Astrocyte (in vitro differentiated cells and primary cell): ENCODE data around the gene DCP1B. TPM values are rescaled to one million over a fixed set of nuclear protein-coding genes. Genes with fewer than 3 reads are reported as not detected.

Source experiments
- DNase-seq: peaks from one replicate; pipeline ENCODE4 v3.0.0-alpha.2; 2010; ENCODE audit warnings: low read depth
- FAIRE-seq: peaks from 2 replicates; lab custom pipeline; 2011; peaks lifted over from hg19 to GRCh38; lab: Jason Lieb, UNC
- H2AFZ ChIP-seq: 2 replicates; pipeline ENCODE4 v1.6.0; 2012; ENCODE audit warnings: low read depth, low read length, inconsistent platforms
- H3K27ac ChIP-seq: 2 replicates; pipeline ENCODE4 v1.5.1; 2011; ENCODE audit warnings: low read depth, low read length, inconsistent platforms
- H3K27me3 ChIP-seq: 2 replicates; pipeline ENCODE4 v1.6.0; 2011; ENCODE audit warnings: low read length, inconsistent platforms; ENCODE audit not compliant: insufficient read depth
- H3K36me3 ChIP-seq: 2 replicates; pipeline ENCODE4 v1.5.1; 2011; ENCODE audit warnings: low read length, inconsistent platforms; ENCODE audit not compliant: insufficient read depth
- H3K4me1 ChIP-seq: 2 replicates; pipeline ENCODE4 v1.5.1; 2011; ENCODE audit warnings: low read length, inconsistent platforms; ENCODE audit not compliant: insufficient read depth
- H3K4me2 ChIP-seq: 2 replicates; pipeline ENCODE4 v1.6.0; 2012; ENCODE audit warnings: low read length, inconsistent platforms
- H3K4me3 ChIP-seq: 2 replicates; pipeline ENCODE4 v1.5.1; 2011; ENCODE audit warnings: low read depth, mild to moderate bottlenecking, low read length, inconsistent platforms; ENCODE audit not compliant: insufficient read depth
- H3K79me2 ChIP-seq: 2 replicates; pipeline ENCODE4 v1.6.0; 2012; ENCODE audit warnings: mild to moderate bottlenecking, low read length, inconsistent platforms; ENCODE audit not compliant: insufficient read depth
- H3K9ac ChIP-seq: 2 replicates; pipeline ENCODE4 v1.6.0; 2012; ENCODE audit warnings: mild to moderate bottlenecking, low read length, inconsistent platforms
- H3K9me3 ChIP-seq: 2 replicates; pipeline ENCODE4 v1.5.1; 2012; ENCODE audit warnings: low read depth, mild to moderate bottlenecking, low read length, inconsistent platforms; ENCODE audit not compliant: insufficient read depth
- H4K20me1 ChIP-seq: 2 replicates; pipeline ENCODE4 v1.6.0; 2012; ENCODE audit warnings: low read length, inconsistent platforms; ENCODE audit not compliant: insufficient read depth
- H3K27ac Mint-ChIP-seq: one replicate; pipeline ENCODE4 v1.8.0; 2021; ENCODE audit warnings: mild to moderate bottlenecking, mixed read lengths; ENCODE audit not compliant: unreplicated experiment
- H3K27me3 Mint-ChIP-seq: one replicate; pipeline ENCODE4 v1.8.0; 2021; ENCODE audit warnings: low read depth, mixed read lengths; ENCODE audit not compliant: unreplicated experiment
- H3K36me3 Mint-ChIP-seq: one replicate; pipeline ENCODE4 v1.8.0; 2021; ENCODE audit warnings: low read depth, mixed read lengths; ENCODE audit not compliant: unreplicated experiment
- H3K4me1 Mint-ChIP-seq: one replicate; pipeline ENCODE4 v1.8.0; 2021; ENCODE audit warnings: low read depth, mixed read lengths; ENCODE audit not compliant: unreplicated experiment
- H3K4me3 Mint-ChIP-seq: one replicate; pipeline ENCODE4 v1.8.0; 2021; ENCODE audit warnings: mild to moderate bottlenecking, moderate library complexity, mixed read lengths; ENCODE audit not compliant: unreplicated experiment
- H3K9me3 Mint-ChIP-seq: one replicate; pipeline ENCODE4 v1.8.0; 2021; ENCODE audit warnings: mild to moderate bottlenecking, mixed read lengths; ENCODE audit not compliant: unreplicated experiment
- EZH2 ChIP-seq: IDR thresholded peaks from 2 replicates; pipeline ENCODE4 v1.6.1; 2012; ENCODE audit warnings: mild to moderate bottlenecking, low read length, inconsistent platforms; ENCODE audit not compliant: insufficient read depth
- total RNA-seq: library from RNA; stranded (reverse); gene quantifications from 2 replicates; pipeline ENCODE4 v1.2.1, GENCODE V29; 2021
- TF ChIP-seq, protein P1 (sequence below): IDR thresholded peaks from 2 replicates; pipeline ENCODE4 v1.5.1; 2011; ENCODE audit warnings: low read depth, mild to moderate bottlenecking, inconsistent platforms, low read length, moderate library complexity; ENCODE audit not compliant: insufficient read depth

DCP1B gene
- total RNA-seq, 1 donor from 2014 or later, result 13.1 TPM

- no peak overlapping the region for H3K4me3 Mint-ChIP-seq
- Histone ChIP-seq H4K20me1 (peaks cover 10% of the 10 kb centered on the region), H3K4me1 (no peaks in the 10 kb centered on the region), H3K4me2 (no peak overlapping the region), H3K79me2 (peaks cover 3% of the 10 kb centered on the region), H3K36me3 (peaks cover 17% of the 10 kb centered on the region), H3K27me3 (no peaks in the 10 kb centered on the region), H3K9me3 (no peaks in the 10 kb centered on the region), H3K4me3 (no peak overlapping the region), H3K27ac (no peak overlapping the region), H2AFZ (no peak overlapping the region), H3K9ac (no peak overlapping the region)
- H3K9me3 Mint-ChIP-seq, result peaks cover 14% of the 10 kb centered on the region
- no peaks in the 10 kb centered on the region for H3K27me3 Mint-ChIP-seq
- DNase-seq (no peak), FAIRE-seq (no peak)
- TF ChIP-seq EZH2, result no peak
- TF ChIP-seq, protein P1, sequence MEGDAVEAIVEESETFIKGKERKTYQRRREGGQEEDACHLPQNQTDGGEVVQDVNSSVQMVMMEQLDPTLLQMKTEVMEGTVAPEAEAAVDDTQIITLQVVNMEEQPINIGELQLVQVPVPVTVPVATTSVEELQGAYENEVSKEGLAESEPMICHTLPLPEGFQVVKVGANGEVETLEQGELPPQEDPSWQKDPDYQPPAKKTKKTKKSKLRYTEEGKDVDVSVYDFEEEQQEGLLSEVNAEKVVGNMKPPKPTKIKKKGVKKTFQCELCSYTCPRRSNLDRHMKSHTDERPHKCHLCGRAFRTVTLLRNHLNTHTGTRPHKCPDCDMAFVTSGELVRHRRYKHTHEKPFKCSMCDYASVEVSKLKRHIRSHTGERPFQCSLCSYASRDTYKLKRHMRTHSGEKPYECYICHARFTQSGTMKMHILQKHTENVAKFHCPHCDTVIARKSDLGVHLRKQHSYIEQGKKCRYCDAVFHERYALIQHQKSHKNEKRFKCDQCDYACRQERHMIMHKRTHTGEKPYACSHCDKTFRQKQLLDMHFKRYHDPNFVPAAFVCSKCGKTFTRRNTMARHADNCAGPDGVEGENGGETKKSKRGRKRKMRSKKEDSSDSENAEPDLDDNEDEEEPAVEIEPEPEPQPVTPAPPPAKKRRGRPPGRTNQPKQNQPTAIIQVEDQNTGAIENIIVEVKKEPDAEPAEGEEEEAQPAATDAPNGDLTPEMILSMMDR, result no peak
- H3K4me1 Mint-ChIP-seq, result peaks cover 10% of the 10 kb centered on the region
- H3K36me3 Mint-ChIP-seq, result peaks cover 38% of the 10 kb centered on the region
- H3K27ac Mint-ChIP-seq, result no peak overlapping the region
These were observed 15.1 kb downstream of the DCP1B start for GRCh38 chr12:1989111-1989510.

- H3K9me3 Mint-ChIP-seq, result peaks cover 14% of the 10 kb centered on the region
- no peak overlapping the region for H3K4me3 Mint-ChIP-seq
- Histone ChIP-seq H3K4me1 (no peaks in the 10 kb centered on the region), H3K27ac (no peak overlapping the region), H3K27me3 (no peaks in the 10 kb centered on the region), H3K9ac (no peak overlapping the region), H4K20me1 (no peaks in the 10 kb centered on the region), H3K4me2 (no peak overlapping the region), H3K4me3 (no peak overlapping the region), H3K36me3 (peaks cover 4% of the 10 kb centered on the region), H3K79me2 (no peaks in the 10 kb centered on the region), H3K9me3 (no peaks in the 10 kb centered on the region), H2AFZ (no peak overlapping the region)
- H3K27ac Mint-ChIP-seq, result no peak overlapping the region
- TF ChIP-seq EZH2, result no peak
- TF ChIP-seq, protein P1, result no peak
- DNase-seq (no peak), FAIRE-seq (no peak)
- H3K36me3 Mint-ChIP-seq, result peaks cover 37% of the 10 kb centered on the region
- peaks cover 3% of the 10 kb centered on the region for H3K4me1 Mint-ChIP-seq
- no peaks in the 10 kb centered on the region for H3K27me3 Mint-ChIP-seq
These were observed 19.5 kb downstream of the DCP1B start for GRCh38 chr12:1984759-1985158.

DNA sequence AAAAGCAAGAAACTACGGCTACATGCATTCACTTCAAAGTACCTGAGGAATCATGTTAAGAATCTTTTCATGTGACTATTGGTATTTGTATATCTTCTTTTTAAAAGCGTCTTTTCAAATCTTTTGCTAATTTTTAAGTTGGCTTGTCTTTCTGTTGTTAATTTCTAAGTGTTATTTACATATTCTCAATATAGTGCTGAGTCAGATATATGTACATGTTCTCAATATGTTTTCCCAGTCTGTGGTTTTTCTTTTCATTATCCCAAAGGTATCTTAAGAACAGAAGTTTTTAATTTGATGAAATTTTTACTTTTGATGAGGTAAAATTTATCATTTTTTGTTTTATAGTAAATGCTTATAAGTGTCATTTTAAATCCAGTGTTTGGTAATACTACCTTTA is 24.0 kb downstream of the DCP1B start:
- Histone ChIP-seq H3K4me3 (no peak overlapping the region), H3K4me2 (no peak overlapping the region), H3K4me1 (no peaks in the 10 kb centered on the region), H2AFZ (no peak overlapping the region), H3K9ac (no peak overlapping the region), H3K79me2 (no peaks in the 10 kb centered on the region), H3K27me3 (no peaks in the 10 kb centered on the region), H3K27ac (no peak overlapping the region), H3K36me3 (no peaks in the 10 kb centered on the region), H4K20me1 (peaks cover 6% of the 10 kb centered on the region), H3K9me3 (no peaks in the 10 kb centered on the region)
- FAIRE-seq, result no peak
- Mint-ChIP-seq H3K36me3 (peaks cover 19% of the 10 kb centered on the region), H3K4me3 (no peak overlapping the region), H3K4me1 (peaks cover 3% of the 10 kb centered on the region), H3K9me3 (peaks cover 8% of the 10 kb centered on the region), H3K27me3 (no peaks in the 10 kb centered on the region), H3K27ac (no peak overlapping the region)
- TF ChIP-seq EZH2, result no peak
- TF ChIP-seq, protein P1, result no peak
- DNase-seq, result no peak
